Stomach (tissue), 9 donors: Measurements from ENCODE around the gene IRF2BP2. TPM values are rescaled to one million over a fixed set of nuclear protein-coding genes. Genes with fewer than 3 reads are reported as not detected.

Experiments used
- DNase-seq, 2 donors: peaks; one replicate each; pipeline versions ENCODE4 v3.0.0 to v3.0.0-alpha.2; 2013 to 2019
- H3K27ac ChIP-seq, 5 donors: fragments of 200-600 bp in 4 of 5; sonication (generic) in 4 of 5; one replicate each; pipeline ENCODE4 v1.5.1; 2013 to 2019; ENCODE audit warnings: mild to moderate bottlenecking in 1 of 5, moderate library complexity in 1 of 5
- H3K27me3 ChIP-seq, 3 donors: fragments of 200-600 bp; sonication (generic); one replicate each; pipeline ENCODE4 v1.5.1; 2017 to 2019; ENCODE audit warnings: mixed run types in 1 of 3
- H3K36me3 ChIP-seq, 4 donors: fragments of 200-600 bp; sonication (generic); 1 replicate in 3 of 4; 2 replicates in 1 of 4; pipeline ENCODE4 v1.5.1; 2016 to 2019
- H3K4me1 ChIP-seq, 4 donors: fragments of 200-600 bp; sonication (generic); one replicate each; pipeline ENCODE4 v1.5.1; 2016 to 2019
- H3K4me3 ChIP-seq, 4 donors: fragments of 200-600 bp; sonication (generic) in 3 of 4; one replicate each; pipeline ENCODE4 v1.5.1; 2016 to 2019; ENCODE audit warnings: mild to moderate bottlenecking in 1 of 4
- H3K9me3 ChIP-seq, 4 donors: fragments of 200-600 bp; sonication (generic); one replicate each; pipeline ENCODE4 v1.5.1; 2016 to 2019
- CTCF ChIP-seq, 7 experiments: fragments of 450-650 bp in 4 of 7; fragments of 200-600 bp in 3 of 7; sonication (generic) in 3 of 7; IDR thresholded peaks; one replicate each; pipeline ENCODE4 v1.5.1; 2016 to 2019; ENCODE audit warnings: antibody characterized with exemption in 7 of 7, control low read depth in 2 of 7, mild to moderate bottlenecking in 1 of 7
- EP300 ChIP-seq: sonication (generic); formaldehyde crosslinking; IDR thresholded peaks from one replicate; pipeline ENCODE4 v1.6.1; 2017; ENCODE audit warnings: antibody characterized with exemption
- POLR2A ChIP-seq, 4 donors: fragments of 450-650 bp; IDR thresholded peaks; one replicate each; pipeline ENCODE4 v1.6.1; 2016; ENCODE audit warnings: antibody characterized with exemption in 4 of 4, control low read depth in 2 of 4, mild to moderate bottlenecking in 1 of 4, moderate library complexity in 1 of 4
- POLR2AphosphoS5 ChIP-seq, 3 donors: sonication (generic); formaldehyde crosslinking; IDR thresholded peaks; one replicate each; pipeline ENCODE4 v1.6.1; 2016; ENCODE audit warnings: antibody characterized with exemption in 3 of 3
- WGBS, 5 donors: extraction: QIAGEN DNeasy Blood & Tissue Kit in 3 of 5; methylation state at CpG; one replicate each; pipeline versions ENCODE4 v1.1.5 to v1.1.7; 2013 to 2018; 5-methylcytosine and 5-hydroxymethylcytosine counted together
- intact Hi-C: fragments of 100-400 bp; cut with DNase I; formaldehyde crosslinking; loops from one replicate; pipeline ENCODE4 v1.15.1; 2023; ENCODE audit warnings: low total_unique reads
- polyA plus RNA-seq, 3 donors: library from polyadenylated mRNA; stranded (reverse); fragments of 200-250 nt; gene quantifications; one replicate each; pipeline ENCODE4 v1.2.3, GENCODE V29; 2013
- total RNA-seq, 5 donors: library from RNA; depleted of rRNA; stranded (reverse); fragments of >200 nt; gene quantifications; one replicate each; pipeline versions ENCODE4 v1.1.0 to v1.2.3, GENCODE V29; 2014 to 2016
- donor health status: healthy with polysubstance abuse.
- donor health status: Bipolar disorder and iron deficiency.
- donor health status: healthy.

The IRF2BP2 gene
- total and polyA plus RNA-seq, 8 donors, result 39.6 to 218 (median 63.1) TPM

GRCh38 chr1:234558330-234558836 is 51.6 kb downstream of the IRF2BP2 start:
- H3K4me1 ChIP-seq, result peaks cover 0 to 22% (median 5%) of the 10 kb centered on the region in 4 donors
- WGBS, 5 donors, result 74 to 88% (median 84%) methylated on average over 10 of the region's 10 CpGs
- H3K36me3 ChIP-seq, result no peaks in the 10 kb centered on the region
- intact Hi-C loops, result no loop called here
- no peak overlapping the region for H3K4me3 ChIP-seq
- DNase-seq, result no peak
- TF ChIP-seq CTCF (IDR thresholded peaks at IDR 0.05) (no peak), POLR2AphosphoS5 (IDR thresholded peaks at IDR 0.05) (no peak), EP300 (no peak), POLR2A (IDR thresholded peaks at IDR 0.05) (no peak)
- H3K27ac ChIP-seq, result peak overlapping the region in 1 of 5 donors; percentile 53
- no peaks in the 10 kb centered on the region for H3K27me3 ChIP-seq
- no peaks in the 10 kb centered on the region for H3K9me3 ChIP-seq

- Histone ChIP-seq H3K4me1 (peaks cover 0 to 18% (median 6%) of the 10 kb centered on the region in 4 donors), H3K36me3 (no peaks in the 10 kb centered on the region), H3K4me3 (no peak overlapping the region), H3K27me3 (no peaks in the 10 kb centered on the region), H3K27ac (peak overlapping the region in 1 of 5 donors; percentile 80), H3K9me3 (no peaks in the 10 kb centered on the region)
- 84 to 96% (median 90%) methylated on average over 4 of the region's 4 CpGs for WGBS, 5 donors
- intact Hi-C loops, result no loop called here
- TF ChIP-seq CTCF (IDR thresholded peaks at IDR 0.05), result no peak
- no peak for TF ChIP-seq POLR2AphosphoS5 (IDR thresholded peaks at IDR 0.05)
- no peak for TF ChIP-seq EP300
- TF ChIP-seq POLR2A (IDR thresholded peaks at IDR 0.05), result no peak
- DNase-seq, result no peak
These were observed 53.6 kb downstream of the IRF2BP2 start for GRCh38 chr1:234556245-234556943.

- no peaks in the 10 kb centered on the region for H3K9me3 ChIP-seq
- intact Hi-C loops, result no loop called here
- no peak for DNase-seq
- no peaks in the 10 kb centered on the region for H3K36me3 ChIP-seq
- WGBS, 5 donors, result 90 to 94% (median 92%) methylated on average over 10 of the region's 10 CpGs
- no peak overlapping the region for H3K4me3 ChIP-seq
- TF ChIP-seq EP300, result no peak
- no peak for TF ChIP-seq CTCF (IDR thresholded peaks at IDR 0.05)
- no peak for TF ChIP-seq POLR2AphosphoS5 (IDR thresholded peaks at IDR 0.05)
- no peak for TF ChIP-seq POLR2A (IDR thresholded peaks at IDR 0.05)
- peak overlapping the region in 3 of 5 donors; percentile 60 to 80 (median 63) for H3K27ac ChIP-seq
- H3K4me1 ChIP-seq, result peaks cover 0 to 18% (median 6%) of the 10 kb centered on the region in 4 donors
- no peaks in the 10 kb centered on the region for H3K27me3 ChIP-seq
These were observed 54.5 kb downstream of the IRF2BP2 start for GRCh38 chr1:234555390-234556024.

GRCh38 chr1:234554698-234555311 is 55.2 kb downstream of the IRF2BP2 start:
- TF ChIP-seq POLR2AphosphoS5 (IDR thresholded peaks at IDR 0.05) (peak in 1 of 3 donors; percentile 81), EP300 (peak; percentile 39), CTCF (IDR thresholded peaks at IDR 0.05) (no peak), POLR2A (IDR thresholded peaks at IDR 0.05) (no peak)
- Histone ChIP-seq H3K27me3 (no peaks in the 10 kb centered on the region), H3K27ac (peak overlapping the region in 4 of 5 donors; percentile 24 to 80 (median 62)), H3K4me3 (no peak overlapping the region), H3K36me3 (no peaks in the 10 kb centered on the region), H3K9me3 (no peaks in the 10 kb centered on the region), H3K4me1 (peaks cover 0 to 18% (median 6%) of the 10 kb centered on the region in 4 donors)
- WGBS, 5 donors, result 75 to 86% (median 79%) methylated on average over 13 of the region's 13 CpGs
- DNase-seq, result peak in 1 of 2 donors; percentile 86
- intact Hi-C loops, result no loop called here
